Measurements from ENCODE around the gene ZNF385B. TPM values are rescaled to one million over a fixed set of nuclear protein-coding genes. Genes with fewer than 3 reads are reported as not detected.

The ZNF385B gene
- total RNA-seq, 4 donors from 2014 or later: 0.89 to 3.6 (median 1.8) TPM

- Histone ChIP-seq H3K4me3 (no peak overlapping the region), H3K4me1 (no peaks in the 10 kb centered on the region), H3K9me3 (no peaks in the 10 kb centered on the region), H3K27me3 (no peaks in the 10 kb centered on the region), H3K36me3 (no peaks in the 10 kb centered on the region), H3K27ac (no peak overlapping the region)
- TF ChIP-seq POLR2AphosphoS5 (IDR thresholded peaks at IDR 0.05): no peak
- TF ChIP-seq, protein P1, sequence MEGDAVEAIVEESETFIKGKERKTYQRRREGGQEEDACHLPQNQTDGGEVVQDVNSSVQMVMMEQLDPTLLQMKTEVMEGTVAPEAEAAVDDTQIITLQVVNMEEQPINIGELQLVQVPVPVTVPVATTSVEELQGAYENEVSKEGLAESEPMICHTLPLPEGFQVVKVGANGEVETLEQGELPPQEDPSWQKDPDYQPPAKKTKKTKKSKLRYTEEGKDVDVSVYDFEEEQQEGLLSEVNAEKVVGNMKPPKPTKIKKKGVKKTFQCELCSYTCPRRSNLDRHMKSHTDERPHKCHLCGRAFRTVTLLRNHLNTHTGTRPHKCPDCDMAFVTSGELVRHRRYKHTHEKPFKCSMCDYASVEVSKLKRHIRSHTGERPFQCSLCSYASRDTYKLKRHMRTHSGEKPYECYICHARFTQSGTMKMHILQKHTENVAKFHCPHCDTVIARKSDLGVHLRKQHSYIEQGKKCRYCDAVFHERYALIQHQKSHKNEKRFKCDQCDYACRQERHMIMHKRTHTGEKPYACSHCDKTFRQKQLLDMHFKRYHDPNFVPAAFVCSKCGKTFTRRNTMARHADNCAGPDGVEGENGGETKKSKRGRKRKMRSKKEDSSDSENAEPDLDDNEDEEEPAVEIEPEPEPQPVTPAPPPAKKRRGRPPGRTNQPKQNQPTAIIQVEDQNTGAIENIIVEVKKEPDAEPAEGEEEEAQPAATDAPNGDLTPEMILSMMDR (IDR thresholded peaks at IDR 0.05): no peak
- TF ChIP-seq POLR2A (IDR thresholded peaks at IDR 0.05): no peak
- TF ChIP-seq EP300 (IDR thresholded peaks at IDR 0.05): no peak
- 91% methylated on average over 3 of the region's 3 CpGs for WGBS
- no peak for DNase-seq (ENCODE audit: low spot score in 2 of 2)
Measured at GRCh38 chr2:179593323-179593722, 268.1 kb downstream of the ZNF385B start.

DNA sequence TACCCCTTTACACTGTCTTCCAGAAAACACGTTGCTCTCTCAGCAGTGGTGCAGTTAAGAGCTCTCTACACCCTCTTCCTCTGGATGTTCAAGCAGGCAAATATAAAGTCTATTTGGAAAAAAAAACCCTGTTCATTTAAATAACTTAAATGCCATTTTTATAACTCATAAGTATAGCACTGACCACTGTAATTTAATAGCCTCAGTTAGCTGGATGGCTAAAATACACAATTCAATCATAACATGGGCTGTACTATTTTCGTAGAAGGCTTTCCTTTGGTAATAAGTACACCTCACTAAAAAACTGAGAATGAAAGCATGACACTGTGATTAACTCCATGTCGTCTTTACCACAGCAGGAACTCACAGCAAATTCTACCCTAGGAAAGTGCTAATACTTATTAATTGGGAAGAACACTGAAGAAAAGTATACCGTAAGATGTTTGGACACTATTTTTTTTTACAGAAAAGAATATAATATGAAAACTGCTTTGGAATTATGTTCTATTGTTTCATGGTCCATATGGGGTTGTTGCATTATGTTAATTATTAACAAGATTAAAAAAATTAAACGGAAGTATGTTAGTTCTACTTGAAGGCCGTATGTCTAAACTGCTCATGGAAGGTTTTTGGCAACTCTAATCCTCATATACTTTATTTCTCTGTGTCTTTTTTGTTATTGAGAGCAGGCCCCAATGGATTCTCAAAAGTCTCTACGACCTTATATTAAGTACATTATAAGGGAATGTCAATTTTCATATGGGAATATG, 269.1 kb downstream of the ZNF385B start:
- Histone ChIP-seq H3K4me3 (no peak overlapping the region), H3K4me1 (no peaks in the 10 kb centered on the region), H3K36me3 (no peaks in the 10 kb centered on the region), H3K27me3 (no peaks in the 10 kb centered on the region), H3K9me3 (no peaks in the 10 kb centered on the region), H3K27ac (no peak overlapping the region)
- TF ChIP-seq POLR2A (IDR thresholded peaks at IDR 0.05): no peak
- TF ChIP-seq, protein P1 (IDR thresholded peaks at IDR 0.05): no peak
- TF ChIP-seq POLR2AphosphoS5 (IDR thresholded peaks at IDR 0.05): no peak
- TF ChIP-seq EP300 (IDR thresholded peaks at IDR 0.05): no peak
- WGBS: 87% methylated on average over 7 of the region's 7 CpGs
- DNase-seq (ENCODE audit: low spot score in 2 of 2): no peak

- H3K27me3 ChIP-seq: no peaks in the 10 kb centered on the region
- H3K27ac ChIP-seq: no peak overlapping the region
- H3K36me3 ChIP-seq: no peaks in the 10 kb centered on the region
- no peak overlapping the region for H3K4me3 ChIP-seq
- WGBS: 85% methylated on average over 1 of the region's 1 CpG
- H3K4me1 ChIP-seq: no peaks in the 10 kb centered on the region
- DNase-seq (ENCODE audit: low spot score in 2 of 2): no peak
- H3K9me3 ChIP-seq: no peaks in the 10 kb centered on the region
- no peak for TF ChIP-seq EP300 (IDR thresholded peaks at IDR 0.05)
- no peak for TF ChIP-seq POLR2A (IDR thresholded peaks at IDR 0.05)
- TF ChIP-seq, protein P1 (IDR thresholded peaks at IDR 0.05): no peak
- TF ChIP-seq POLR2AphosphoS5 (IDR thresholded peaks at IDR 0.05): no peak
Measured at GRCh38 chr2:179591690-179592089, 269.7 kb downstream of the ZNF385B start.

- Histone ChIP-seq H3K27me3 (no peaks in the 10 kb centered on the region), H3K4me3 (no peak overlapping the region), H3K27ac (no peak overlapping the region), H3K4me1 (no peaks in the 10 kb centered on the region), H3K36me3 (no peaks in the 10 kb centered on the region), H3K9me3 (no peaks in the 10 kb centered on the region)
- DNase-seq (ENCODE audit: low spot score in 2 of 2): no peak
- 75% methylated on average over 3 of the region's 3 CpGs for WGBS
- TF ChIP-seq, protein P1 (IDR thresholded peaks at IDR 0.05): no peak
- TF ChIP-seq POLR2AphosphoS5 (IDR thresholded peaks at IDR 0.05): no peak
- no peak for TF ChIP-seq POLR2A (IDR thresholded peaks at IDR 0.05)
- TF ChIP-seq EP300 (IDR thresholded peaks at IDR 0.05): no peak
Measured at GRCh38 chr2:179588486-179589145, 272.8 kb downstream of the ZNF385B start.

DNA sequence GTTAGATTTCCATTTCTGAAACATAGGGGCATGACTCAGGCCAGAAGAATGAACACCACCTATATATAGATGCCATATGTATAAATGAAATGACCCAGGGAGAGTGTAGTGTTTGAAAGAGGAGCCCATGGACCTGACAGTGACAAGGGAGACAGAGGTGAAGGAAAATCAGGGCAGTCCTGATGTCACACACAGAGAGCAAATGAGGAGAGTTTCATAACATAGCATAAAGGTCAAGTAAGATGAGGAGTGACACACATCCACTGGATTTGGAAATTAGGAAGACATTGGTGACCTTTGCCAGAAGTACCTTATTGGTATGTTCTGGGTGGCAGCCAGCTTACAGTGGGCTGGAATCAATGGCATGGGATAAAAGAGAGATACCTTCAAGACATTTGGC, 276.7 kb downstream of the ZNF385B start:
- no peaks in the 10 kb centered on the region for H3K9me3 ChIP-seq
- no peaks in the 10 kb centered on the region for H3K27me3 ChIP-seq
- DNase-seq (ENCODE audit: low spot score in 2 of 2): no peak
- no peak overlapping the region for H3K27ac ChIP-seq
- no peaks in the 10 kb centered on the region for H3K36me3 ChIP-seq
- H3K4me3 ChIP-seq: no peak overlapping the region
- no peaks in the 10 kb centered on the region for H3K4me1 ChIP-seq
- TF ChIP-seq, protein P1 (IDR thresholded peaks at IDR 0.05): no peak
- TF ChIP-seq POLR2AphosphoS5 (IDR thresholded peaks at IDR 0.05) (no peak), POLR2A (IDR thresholded peaks at IDR 0.05) (no peak), EP300 (IDR thresholded peaks at IDR 0.05) (no peak)
